Ovary (tissue), 9 donors: ENCODE results near the gene SCN1A. TPM values are rescaled to one million over a fixed set of nuclear protein-coding genes. Genes with fewer than 3 reads are reported as not detected.
"Not testable (repeated sequence)": the region's sequence is repeated elsewhere in the genome, so short reads cannot be mapped to it uniquely, and the experiment has no call there.

Experiments
- DNase-seq, 5 donors: peaks; one replicate each; pipeline ENCODE4 v3.0.0-alpha.2; 2019 to 2020
- H3K27ac ChIP-seq, 2 donors: fragments of 200-600 bp; one replicate each; pipeline versions ENCODE4 v1.5.1 to v1.8.0; 2019 to 2022
- H3K27me3 ChIP-seq: fragments of 200-600 bp; one replicate; pipeline ENCODE4 v1.8.0; 2022
- H3K36me3 ChIP-seq: fragments of 200-600 bp; sonication (generic); one replicate; pipeline ENCODE4 v1.5.1; 2019
- H3K4me1 ChIP-seq: one replicate; pipeline ENCODE4 v1.8.1; 2013; ENCODE audit warnings: mild to moderate bottlenecking, moderate library complexity; ENCODE audit not compliant: insufficient read depth
- H3K4me3 ChIP-seq: fragments of 200-600 bp; sonication (generic); one replicate; pipeline ENCODE4 v1.5.1; 2017
- H3K9me3 ChIP-seq, 2 donors: fragments of 200-600 bp in 1 of 2; sonication (generic) in 1 of 2; one replicate each; pipeline versions ENCODE4 v1.5.1 to v1.8.1; 2013 to 2019; ENCODE audit warnings: mild to moderate bottlenecking in 1 of 2, moderate library complexity in 1 of 2
- EP300 ChIP-seq: sonication (generic); formaldehyde crosslinking; IDR thresholded peaks from one replicate; pipeline ENCODE4 v1.6.1; 2017; ENCODE audit warnings: antibody characterized with exemption
- POLR2A ChIP-seq: fragments of 450-650 bp; IDR thresholded peaks from one replicate; pipeline ENCODE4 v1.6.1; 2017; ENCODE audit warnings: antibody characterized with exemption, mild to moderate bottlenecking, moderate library complexity
- WGBS, 3 donors: extraction: QIAGEN DNeasy Blood & Tissue Kit in 1 of 3; methylation state at CpG; one replicate each; pipeline versions ENCODE4 v1.1.5 to v1.1.7; 2013 to 2017; 5-methylcytosine and 5-hydroxymethylcytosine counted together
- intact Hi-C, 4 donors: fragments of 100-400 bp; cut with DNase I; formaldehyde crosslinking; loops; one replicate each; pipeline versions ENCODE4 v1.11.0 to v1.15.1; 2022 to 2023
- polyA plus RNA-seq, 2 donors: library from polyadenylated mRNA; stranded (reverse); fragments of 200-250 nt in 1 of 2; fragments of 350-450 nt in 1 of 2; fragmentation: Illumina TruSeq in 1 of 2; extraction: RNeasy Lipid Tissue Mini Kit (QIAGEN cat#74804) in 1 of 2; gene quantifications; one replicate each; pipeline ENCODE4 v1.2.3, GENCODE V29; 2013 to 2014
- total RNA-seq, 7 donors: library from RNA; depleted of rRNA in 2 of 7; stranded (reverse); fragments of >200 nt in 2 of 7; fragmentation: NEBNext Ultra II Directional in 3 of 7; extraction: Animal tissue kit (Norgen Biotek cat#: 25700) in 3 of 7; gene quantifications; one replicate each; pipeline versions ENCODE4 v1.1.0 to v1.2.4, GENCODE V29; 2016 to 2023
- TF ChIP-seq, protein P1 (sequence below), 3 donors: fragments of 450-650 bp in 2 of 3; fragments of 200-600 bp in 1 of 3; IDR thresholded peaks; one replicate each; pipeline versions ENCODE4 v1.5.1 to v1.8.0; 2016 to 2022; ENCODE audit warnings: antibody characterized with exemption in 3 of 3, mild to moderate bottlenecking in 1 of 3
- donor health status: DM: no; HTN: no; CAD: no; lungs with moderate emphysema.
- donor health status: DM: no; HTN: no; CAD: no.
- donor health status: Bipolar disorder and iron deficiency.
- donor health status: DM: yes; HTN: yes; CAD: no.
- donor health status: DM: no; HTN: no; CAD: no.
- donor health status: DM: yes; HTN: yes; CAD: no.

The SCN1A gene
- total and polyA plus RNA-seq, 9 donors = under 0.01 to 5.6 (median 0.34) TPM; not detected in 5

DNA sequence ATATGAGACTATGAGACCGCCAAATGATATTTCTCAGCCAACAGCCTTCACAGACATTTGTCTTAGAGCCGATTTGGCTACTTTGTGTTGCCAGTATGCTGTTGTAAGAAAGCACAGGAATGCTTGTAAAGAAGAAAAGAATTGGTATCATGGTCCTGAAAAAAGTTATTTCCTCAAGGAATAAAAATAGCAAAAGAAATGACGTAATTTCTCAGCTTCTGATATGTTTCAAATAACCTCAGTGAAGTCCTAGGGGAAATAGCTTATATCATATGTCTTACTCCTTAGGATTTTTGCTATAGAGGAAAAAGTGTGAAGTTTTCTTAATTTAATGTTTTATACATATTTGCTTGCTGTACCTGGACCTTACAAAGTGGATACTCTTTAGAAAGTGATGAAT lies 23.0 kb downstream of the SCN1A start:
- Histone ChIP-seq H3K4me3 (no peak overlapping the region), H3K27me3 (no peaks in the 10 kb centered on the region), H3K9me3 (no peaks in the 10 kb centered on the region), H3K4me1 (no peaks in the 10 kb centered on the region), H3K36me3 (no peaks in the 10 kb centered on the region), H3K27ac (no peak overlapping the region)
- DNase-seq = no peak
- TF ChIP-seq, protein P1, sequence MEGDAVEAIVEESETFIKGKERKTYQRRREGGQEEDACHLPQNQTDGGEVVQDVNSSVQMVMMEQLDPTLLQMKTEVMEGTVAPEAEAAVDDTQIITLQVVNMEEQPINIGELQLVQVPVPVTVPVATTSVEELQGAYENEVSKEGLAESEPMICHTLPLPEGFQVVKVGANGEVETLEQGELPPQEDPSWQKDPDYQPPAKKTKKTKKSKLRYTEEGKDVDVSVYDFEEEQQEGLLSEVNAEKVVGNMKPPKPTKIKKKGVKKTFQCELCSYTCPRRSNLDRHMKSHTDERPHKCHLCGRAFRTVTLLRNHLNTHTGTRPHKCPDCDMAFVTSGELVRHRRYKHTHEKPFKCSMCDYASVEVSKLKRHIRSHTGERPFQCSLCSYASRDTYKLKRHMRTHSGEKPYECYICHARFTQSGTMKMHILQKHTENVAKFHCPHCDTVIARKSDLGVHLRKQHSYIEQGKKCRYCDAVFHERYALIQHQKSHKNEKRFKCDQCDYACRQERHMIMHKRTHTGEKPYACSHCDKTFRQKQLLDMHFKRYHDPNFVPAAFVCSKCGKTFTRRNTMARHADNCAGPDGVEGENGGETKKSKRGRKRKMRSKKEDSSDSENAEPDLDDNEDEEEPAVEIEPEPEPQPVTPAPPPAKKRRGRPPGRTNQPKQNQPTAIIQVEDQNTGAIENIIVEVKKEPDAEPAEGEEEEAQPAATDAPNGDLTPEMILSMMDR (IDR thresholded peaks at IDR 0.05) = no peak
- no peak for TF ChIP-seq EP300
- no peak for TF ChIP-seq POLR2A
- intact Hi-C loops = no loop called here
- WGBS, 3 donors = 76 to 79% (median 77%) methylated on average over 3 of the region's 3 CpGs

DNA sequence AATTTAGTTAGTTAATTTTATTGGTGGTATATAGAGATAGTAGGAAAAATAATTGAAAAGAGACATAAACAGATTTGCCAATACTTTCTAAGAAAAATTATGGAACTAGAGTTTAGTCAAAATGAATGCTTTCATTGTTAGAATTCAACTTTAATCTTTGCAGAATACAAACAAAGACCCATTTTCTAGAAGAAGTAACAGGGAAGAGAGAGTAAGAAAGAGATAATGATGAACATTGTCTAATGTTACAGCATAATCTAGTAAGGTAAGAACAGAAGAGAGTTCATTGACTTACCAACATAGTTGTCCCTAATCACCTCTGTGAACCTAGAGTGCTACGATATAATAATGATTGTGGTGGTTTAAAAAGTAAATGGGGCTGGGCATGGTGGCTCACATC lies 23.7 kb downstream of the SCN1A start:
- no peak for TF ChIP-seq POLR2A
- no peak for TF ChIP-seq EP300
- TF ChIP-seq, protein P1 (IDR thresholded peaks at IDR 0.05) = no peak
- Histone ChIP-seq H3K4me1 (no peaks in the 10 kb centered on the region), H3K4me3 (no peak overlapping the region), H3K27me3 (no peaks in the 10 kb centered on the region), H3K27ac (no peak overlapping the region), H3K9me3 (no peaks in the 10 kb centered on the region), H3K36me3 (no peaks in the 10 kb centered on the region)
- WGBS, 3 donors = 91 to 94% (median 92%) methylated on average over 1 of the region's 1 CpG
- no peak for DNase-seq
- intact Hi-C loops = no loop called here

DNA sequence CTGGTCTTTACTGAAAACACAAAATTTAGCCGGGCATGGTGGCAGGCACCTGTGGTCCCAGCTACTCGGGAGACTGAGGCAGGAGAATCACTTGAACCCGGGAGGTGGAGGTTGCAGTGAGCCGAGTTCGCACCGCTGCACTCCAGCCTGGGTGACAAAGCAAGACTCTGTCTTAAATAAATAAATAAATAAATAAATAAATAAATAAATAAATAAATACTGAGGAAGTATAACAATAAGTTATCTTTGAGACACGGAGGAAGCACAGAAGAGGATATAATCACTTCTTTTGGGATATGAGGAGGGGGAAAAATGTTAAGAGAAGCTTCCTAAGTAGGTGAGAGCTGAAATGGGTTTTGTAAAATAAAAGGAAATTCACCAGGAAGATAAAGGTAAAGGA lies 24.5 kb downstream of the SCN1A start:
- H3K27me3 ChIP-seq, H3K36me3 ChIP-seq, intact Hi-C loops, H3K27ac ChIP-seq, DNase-seq, H3K4me3 ChIP-seq, H3K4me1 ChIP-seq, H3K9me3 ChIP-seq: not testable (repeated sequence)
- 89 to 96% (median 92%) methylated on average over 7 of the region's 7 CpGs for WGBS, 3 donors

DNA sequence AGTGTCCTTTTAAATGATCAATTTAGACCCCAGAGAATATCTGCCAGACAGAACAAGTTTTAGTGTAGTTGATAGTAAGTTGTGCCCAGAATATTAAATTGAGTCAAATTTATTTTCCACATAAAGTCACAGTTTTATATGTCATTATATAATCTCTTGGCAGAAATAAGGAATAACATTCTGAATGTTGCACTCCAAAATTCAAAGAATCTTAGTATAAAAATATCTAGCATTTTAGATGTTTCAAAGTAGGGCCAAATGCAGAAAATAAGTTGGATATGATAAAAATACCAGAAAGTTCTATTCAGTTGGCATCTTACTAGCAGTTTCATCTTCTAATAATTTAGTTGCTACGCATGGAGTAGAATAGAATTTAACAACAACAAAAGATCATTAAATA lies 33.5 kb downstream of the SCN1A start:
- Histone ChIP-seq H3K9me3 (no peaks in the 10 kb centered on the region), H3K4me1 (no peaks in the 10 kb centered on the region), H3K36me3 (no peaks in the 10 kb centered on the region), H3K4me3 (no peak overlapping the region), H3K27me3 (no peaks in the 10 kb centered on the region), H3K27ac (no peak overlapping the region)
- 80 to 86% (median 83%) methylated on average over 1 of the region's 1 CpG for WGBS, 3 donors
- DNase-seq = no peak
- intact Hi-C loops = no loop called here
- TF ChIP-seq POLR2A = no peak
- TF ChIP-seq, protein P1 (IDR thresholded peaks at IDR 0.05) = no peak
- no peak for TF ChIP-seq EP300

- Histone ChIP-seq H3K36me3 (no peaks in the 10 kb centered on the region), H3K27me3 (no peaks in the 10 kb centered on the region), H3K4me3 (no peak overlapping the region), H3K9me3 (no peaks in the 10 kb centered on the region), H3K4me1 (no peaks in the 10 kb centered on the region), H3K27ac (no peak overlapping the region)
- TF ChIP-seq EP300 (no peak), POLR2A (no peak)
- TF ChIP-seq, protein P1 (IDR thresholded peaks at IDR 0.05) = no peak
- 69 to 78% (median 77%) methylated on average over 3 of the region's 3 CpGs for WGBS, 3 donors
- intact Hi-C loops = no loop called here
- no peak for DNase-seq
Measured at GRCh38 chr2:166092889-166093288, 34.9 kb downstream of the SCN1A start.
